Measurements from ENCODE around the gene HOXB6.

HOXB6 gene

DNA sequence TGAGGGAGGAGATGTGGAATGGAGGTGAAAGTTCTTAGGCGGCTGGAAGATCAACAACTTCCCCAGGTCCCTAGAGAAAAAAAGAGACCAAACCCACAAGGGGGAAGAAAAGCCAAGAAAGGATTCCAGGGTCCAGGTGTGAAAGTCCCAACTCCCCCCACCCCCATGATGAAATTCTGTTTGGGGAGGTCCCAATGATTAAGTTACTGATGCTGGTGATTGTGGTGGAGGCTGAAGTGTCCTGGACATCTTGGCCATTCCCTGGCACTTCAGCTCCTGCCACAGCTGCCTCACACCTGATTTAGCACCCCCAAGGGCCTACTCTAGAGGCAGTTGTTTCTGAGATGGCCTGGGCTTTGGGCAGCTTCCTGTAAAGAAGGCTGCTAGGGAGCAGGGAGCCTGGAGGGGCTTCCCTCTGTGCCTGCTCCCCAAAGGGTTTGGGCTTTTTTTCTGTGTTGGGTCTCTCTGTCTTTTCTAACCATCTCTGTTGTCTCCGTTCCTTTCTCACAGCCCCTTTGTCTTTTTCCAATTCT lies 39.7 kb downstream of the HOXB6 start:
- H3K27ac ChIP-seq: no peak overlapping the region
- TF ChIP-seq, protein P1, sequence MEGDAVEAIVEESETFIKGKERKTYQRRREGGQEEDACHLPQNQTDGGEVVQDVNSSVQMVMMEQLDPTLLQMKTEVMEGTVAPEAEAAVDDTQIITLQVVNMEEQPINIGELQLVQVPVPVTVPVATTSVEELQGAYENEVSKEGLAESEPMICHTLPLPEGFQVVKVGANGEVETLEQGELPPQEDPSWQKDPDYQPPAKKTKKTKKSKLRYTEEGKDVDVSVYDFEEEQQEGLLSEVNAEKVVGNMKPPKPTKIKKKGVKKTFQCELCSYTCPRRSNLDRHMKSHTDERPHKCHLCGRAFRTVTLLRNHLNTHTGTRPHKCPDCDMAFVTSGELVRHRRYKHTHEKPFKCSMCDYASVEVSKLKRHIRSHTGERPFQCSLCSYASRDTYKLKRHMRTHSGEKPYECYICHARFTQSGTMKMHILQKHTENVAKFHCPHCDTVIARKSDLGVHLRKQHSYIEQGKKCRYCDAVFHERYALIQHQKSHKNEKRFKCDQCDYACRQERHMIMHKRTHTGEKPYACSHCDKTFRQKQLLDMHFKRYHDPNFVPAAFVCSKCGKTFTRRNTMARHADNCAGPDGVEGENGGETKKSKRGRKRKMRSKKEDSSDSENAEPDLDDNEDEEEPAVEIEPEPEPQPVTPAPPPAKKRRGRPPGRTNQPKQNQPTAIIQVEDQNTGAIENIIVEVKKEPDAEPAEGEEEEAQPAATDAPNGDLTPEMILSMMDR (conservative IDR thresholded peaks at IDR 0.05): no peak

GRCh38 chr17:48564188-48565021 lies 40.4 kb downstream of the HOXB6 start:
- TF ChIP-seq, protein P1 (conservative IDR thresholded peaks at IDR 0.05): no peak
- no peak overlapping the region for H3K27ac ChIP-seq

GRCh38 chr17:48563867-48564187 lies 41.0 kb downstream of the HOXB6 start:
- no peak overlapping the region for H3K27ac ChIP-seq
- TF ChIP-seq, protein P1 (conservative IDR thresholded peaks at IDR 0.05): no peak

GRCh38 chr17:48563385-48563838 lies 41.4 kb downstream of the HOXB6 start:
- TF ChIP-seq, protein P1 (conservative IDR thresholded peaks at IDR 0.05): no peak
- no peak overlapping the region for H3K27ac ChIP-seq

DNA sequence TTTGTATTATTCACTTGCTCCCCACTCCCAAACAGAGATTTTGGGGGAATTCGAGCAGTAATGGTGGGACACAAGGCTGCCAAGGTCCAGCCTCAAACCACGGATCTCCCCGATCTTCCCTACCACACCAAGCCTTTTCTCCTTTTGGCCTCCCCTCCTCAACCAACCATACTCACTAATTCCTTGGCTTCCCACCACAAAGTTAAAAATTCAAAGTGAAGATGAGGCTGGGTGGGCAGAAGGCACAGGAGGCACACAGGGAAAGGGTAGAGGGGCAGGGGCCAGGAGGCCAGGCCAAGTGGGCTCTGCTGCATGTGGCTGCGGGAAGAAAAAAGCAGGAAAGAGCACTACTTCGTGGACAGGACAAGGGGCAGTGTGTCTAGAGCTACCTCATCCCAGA lies 41.9 kb downstream of the HOXB6 start:
- TF ChIP-seq, protein P1 (conservative IDR thresholded peaks at IDR 0.05): no peak
- no peak overlapping the region for H3K27ac ChIP-seq

GRCh38 chr17:48561884-48562810 lies 42.6 kb downstream of the HOXB6 start:
- no peak overlapping the region for H3K27ac ChIP-seq
- TF ChIP-seq, protein P1 (conservative IDR thresholded peaks at IDR 0.05): no peak; the same call in 1 of the 2 replicates
